Peyer's patch (tissue), 4 donors: ENCODE data around the gene OST4. TPM values are rescaled to one million over a fixed set of nuclear protein-coding genes. Genes with fewer than 3 reads are reported as not detected.

Source experiments
- DNase-seq, 3 donors: peaks; one replicate each; pipeline ENCODE4 v3.0.0-alpha.2; 2017 to 2019
- H3K27ac ChIP-seq, 4 donors: fragments of 200-600 bp; sonication (generic); one replicate each; pipeline ENCODE4 v1.5.1; 2016 to 2019
- H3K27me3 ChIP-seq, 2 donors: fragments of 200-600 bp; sonication (generic); one replicate each; pipeline ENCODE4 v1.5.1; 2019
- H3K36me3 ChIP-seq, 3 donors: fragments of 200-600 bp; sonication (generic); one replicate each; pipeline ENCODE4 v1.5.1; 2016 to 2019
- H3K4me1 ChIP-seq, 4 donors: fragments of 200-600 bp; sonication (generic); one replicate each; pipeline ENCODE4 v1.5.1; 2016 to 2019
- H3K4me3 ChIP-seq, 4 donors: fragments of 200-600 bp; sonication (generic); 1 replicate in 3 of 4; 2 replicates in 1 of 4; pipeline ENCODE4 v1.5.1; 2016 to 2019; ENCODE audit warnings: mild to moderate bottlenecking in 1 of 4
- H3K9me3 ChIP-seq, 4 donors: fragments of 200-600 bp; sonication (generic); one replicate each; pipeline ENCODE4 v1.5.1; 2016 to 2019; ENCODE audit warnings: mild to moderate bottlenecking in 1 of 4
- POLR2A ChIP-seq, 2 donors: fragments of 450-650 bp; IDR thresholded peaks; one replicate each; pipeline ENCODE4 v1.5.1; 2017; ENCODE audit warnings: antibody characterized with exemption in 2 of 2, mild to moderate bottlenecking in 2 of 2, moderate library complexity in 2 of 2
- total RNA-seq, 4 donors: library from RNA; depleted of rRNA; stranded (reverse); fragments of >200 nt; gene quantifications; one replicate each; pipeline ENCODE4 v1.1.0, GENCODE V29; 2016
- TF ChIP-seq, protein P1 (sequence below), 6 experiments: fragments of 450-650 bp in 4 of 6; fragments of 200-600 bp in 2 of 6; sonication (generic) in 1 of 6; IDR thresholded peaks; one replicate each; pipeline ENCODE4 v1.5.1; 2017 to 2019; ENCODE audit warnings: antibody characterized with exemption in 6 of 6, mild to moderate bottlenecking in 3 of 6, moderate library complexity in 1 of 6

The OST4 gene
- total RNA-seq, 4 donors from 2014 or later, result 136 to 329 (median 225) TPM

DNA sequence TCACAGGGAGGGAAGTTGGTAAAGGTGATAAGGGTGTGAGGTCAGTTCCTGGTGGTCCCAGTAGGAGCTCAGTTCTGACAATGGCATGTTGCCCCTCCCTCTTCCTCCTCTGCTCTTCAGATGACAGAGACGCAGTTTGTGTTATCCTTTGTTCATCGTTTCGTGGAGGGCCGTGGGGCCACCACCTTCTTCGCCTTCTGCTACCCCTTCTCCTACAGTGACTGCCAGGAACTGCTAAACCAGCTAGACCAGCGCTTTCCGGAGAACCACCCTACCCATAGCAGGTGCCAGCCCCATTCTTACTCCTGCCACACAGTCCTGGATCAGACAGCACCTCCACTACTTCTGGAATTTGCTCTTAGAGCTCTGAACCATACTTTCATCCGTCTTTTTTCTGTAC lies 17.7 kb downstream of the OST4 start:
- peak in 1 of 3 donors; percentile 14 for DNase-seq
- no peaks in the 10 kb centered on the region for H3K9me3 ChIP-seq

GRCh38 chr2:27053321-27053720 lies 18.1 kb downstream of the OST4 start:
- H3K9me3 ChIP-seq, result no peaks in the 10 kb centered on the region
- H3K4me1 ChIP-seq, result peaks cover 0 to 14% (median 8%) of the 10 kb centered on the region in 4 donors
- H3K27me3 ChIP-seq, result no peaks in the 10 kb centered on the region
- H3K27ac ChIP-seq, result no peak overlapping the region
- peaks cover 0 to 40% (median 0%) of the 10 kb centered on the region in 3 donors for H3K36me3 ChIP-seq
- DNase-seq, result no peak
- TF ChIP-seq, protein P1, sequence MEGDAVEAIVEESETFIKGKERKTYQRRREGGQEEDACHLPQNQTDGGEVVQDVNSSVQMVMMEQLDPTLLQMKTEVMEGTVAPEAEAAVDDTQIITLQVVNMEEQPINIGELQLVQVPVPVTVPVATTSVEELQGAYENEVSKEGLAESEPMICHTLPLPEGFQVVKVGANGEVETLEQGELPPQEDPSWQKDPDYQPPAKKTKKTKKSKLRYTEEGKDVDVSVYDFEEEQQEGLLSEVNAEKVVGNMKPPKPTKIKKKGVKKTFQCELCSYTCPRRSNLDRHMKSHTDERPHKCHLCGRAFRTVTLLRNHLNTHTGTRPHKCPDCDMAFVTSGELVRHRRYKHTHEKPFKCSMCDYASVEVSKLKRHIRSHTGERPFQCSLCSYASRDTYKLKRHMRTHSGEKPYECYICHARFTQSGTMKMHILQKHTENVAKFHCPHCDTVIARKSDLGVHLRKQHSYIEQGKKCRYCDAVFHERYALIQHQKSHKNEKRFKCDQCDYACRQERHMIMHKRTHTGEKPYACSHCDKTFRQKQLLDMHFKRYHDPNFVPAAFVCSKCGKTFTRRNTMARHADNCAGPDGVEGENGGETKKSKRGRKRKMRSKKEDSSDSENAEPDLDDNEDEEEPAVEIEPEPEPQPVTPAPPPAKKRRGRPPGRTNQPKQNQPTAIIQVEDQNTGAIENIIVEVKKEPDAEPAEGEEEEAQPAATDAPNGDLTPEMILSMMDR (IDR thresholded peaks at IDR 0.05), result no peak
- TF ChIP-seq POLR2A (IDR thresholded peaks at IDR 0.05), result no peak
- no peak overlapping the region for H3K4me3 ChIP-seq

More for the DNA sequence above, 17.7 kb downstream of the OST4 start:
- Histone ChIP-seq H3K4me3 (no peak overlapping the region), H3K4me1 (peaks cover 0 to 14% (median 8%) of the 10 kb centered on the region in 4 donors), H3K27ac (no peak overlapping the region), H3K27me3 (no peaks in the 10 kb centered on the region), H3K36me3 (peaks cover 0 to 40% (median 0%) of the 10 kb centered on the region in 3 donors)
- TF ChIP-seq, protein P1 (IDR thresholded peaks at IDR 0.05), result no peak

- Histone ChIP-seq H3K4me1 (peaks cover 0 to 14% (median 8%) of the 10 kb centered on the region in 4 donors), H3K36me3 (peaks cover 0 to 34% (median 0%) of the 10 kb centered on the region in 3 donors), H3K9me3 (no peaks in the 10 kb centered on the region), H3K27me3 (no peaks in the 10 kb centered on the region), H3K27ac (peak overlapping the region; percentile 80 to 93 (median 90)), H3K4me3 (peak overlapping the region; percentile 62 to 96 (median 92))
- no peak for TF ChIP-seq POLR2A (IDR thresholded peaks at IDR 0.05)
- TF ChIP-seq, protein P1 (IDR thresholded peaks at IDR 0.05), result no peak
- peak in 1 of 3 donors; percentile 67 for DNase-seq
Measured at GRCh38 chr2:27051902-27052645, 19.4 kb downstream of the OST4 start.

DNA sequence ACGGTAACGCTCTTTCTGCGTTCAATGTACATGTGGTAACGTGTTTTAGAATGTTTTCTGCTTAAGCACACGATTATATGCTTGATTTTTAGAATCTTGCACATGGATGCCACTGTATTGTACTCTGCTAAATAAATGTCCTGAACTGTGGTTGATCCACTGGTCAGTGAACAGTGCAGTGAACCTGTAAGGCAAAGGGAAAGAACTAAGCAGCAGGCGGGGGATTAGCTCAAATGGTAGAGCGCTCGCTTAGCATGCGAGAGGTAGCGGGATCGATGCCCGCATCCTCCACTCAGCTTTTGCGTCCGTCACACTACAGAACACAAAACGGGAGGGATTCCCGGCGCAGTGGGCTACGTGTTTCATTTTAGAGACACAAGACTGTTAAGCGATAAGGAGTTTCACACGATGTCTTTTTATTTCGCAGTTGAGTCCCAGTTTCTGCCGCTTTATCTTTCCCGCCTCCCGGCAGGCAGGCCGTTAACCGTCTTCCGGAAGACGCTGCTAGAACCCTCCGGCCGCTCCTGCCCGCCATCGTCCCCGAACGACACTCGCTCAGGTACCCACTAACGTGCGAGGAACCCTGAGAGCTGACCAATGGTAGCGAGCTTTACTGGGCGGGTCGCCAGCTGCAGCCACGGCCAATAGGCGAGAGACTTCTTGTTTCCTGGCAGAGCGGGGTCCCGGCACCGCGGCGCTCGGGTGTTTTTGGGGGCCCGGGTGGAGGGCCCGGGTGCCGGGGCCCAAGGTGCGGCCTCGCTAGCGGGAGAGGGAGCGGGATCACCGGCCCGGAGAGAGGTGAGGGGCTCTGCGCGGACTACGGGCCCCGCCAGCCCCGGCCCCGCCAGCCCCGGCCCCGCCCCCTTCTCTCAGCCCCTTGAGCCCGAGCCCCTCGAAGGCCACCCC lies 20.2 kb downstream of the OST4 start, which contains the start of gene AGBL5:
AGBL5 (plus strand) TSS at position 673 of the 906 bp plus-strand sequence. CDS start 1,291 bp downstream, outside the sequence.
- H3K27ac ChIP-seq, result peak within 1 kb of the TSS; percentile 80 to 93 (median 90)
- peak; percentile 95 to 98 (median 96) for DNase-seq
- H3K4me1 ChIP-seq, result peaks cover 0 to 14% (median 8%) of the 10 kb centered on the region in 4 donors
- no peaks in the 10 kb centered on the region for H3K9me3 ChIP-seq
- peak within 1 kb of the TSS; percentile 62 to 96 (median 92) for H3K4me3 ChIP-seq
- H3K36me3 ChIP-seq, result peaks cover 0 to 27% (median 0%) of the 10 kb centered on the region in 3 donors
- TF ChIP-seq POLR2A (IDR thresholded peaks at IDR 0.05), result peak in 1 of 2 donors; percentile 71
- TF ChIP-seq, protein P1 (IDR thresholded peaks at IDR 0.05), result peak in 2 of 6 experiments; percentile 5 to 6
- no peaks in the 10 kb centered on the region for H3K27me3 ChIP-seq

DNA sequence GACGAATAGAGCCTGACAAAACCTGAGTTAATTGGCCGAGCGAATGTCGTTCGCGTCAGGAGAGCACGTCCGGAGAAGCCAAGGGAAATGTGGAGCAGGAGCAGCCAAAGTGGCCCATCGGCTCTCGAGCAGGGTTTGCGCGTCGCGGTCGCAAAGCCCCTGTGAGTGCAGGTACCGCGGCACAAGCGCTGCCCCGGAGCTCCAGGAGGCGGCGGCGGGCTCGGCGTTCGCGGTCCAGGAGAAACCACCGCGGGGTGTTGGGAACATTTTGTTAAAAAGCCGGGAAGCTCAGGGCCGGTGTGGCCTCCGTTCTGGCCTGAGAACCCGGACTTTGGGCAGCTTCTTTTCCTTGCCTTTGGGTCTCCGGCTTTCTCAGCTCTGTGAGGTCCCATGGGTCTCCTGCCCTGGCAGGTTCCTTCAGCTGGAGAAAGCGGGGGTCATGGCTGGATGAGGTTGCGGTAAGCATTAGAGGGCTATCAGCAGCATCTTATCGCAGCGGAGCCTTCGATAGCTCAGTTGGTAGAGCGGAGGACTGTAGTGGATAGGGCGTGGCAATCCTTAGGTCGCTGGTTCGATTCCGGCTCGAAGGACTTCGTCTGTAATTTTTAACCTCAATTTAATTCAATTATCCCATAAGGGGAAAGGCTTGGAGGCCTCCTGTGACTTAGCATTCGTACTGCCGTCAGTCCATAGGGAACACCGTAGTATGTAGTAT lies 21.0 kb downstream of the OST4 start:
- Histone ChIP-seq H3K27me3 (no peaks in the 10 kb centered on the region), H3K9me3 (no peaks in the 10 kb centered on the region), H3K4me1 (peaks cover 0 to 14% (median 8%) of the 10 kb centered on the region in 4 donors), H3K27ac (peak overlapping the region; percentile 80 to 93 (median 90)), H3K4me3 (peak overlapping the region; percentile 62 to 96 (median 92)), H3K36me3 (peaks cover 0 to 19% (median 0%) of the 10 kb centered on the region in 3 donors)
- peak; percentile 89 to 97 (median 96) for DNase-seq
- TF ChIP-seq, protein P1 (IDR thresholded peaks at IDR 0.05), result peak in 4 of 6 experiments; percentile 23 to 55 (median 52)
- TF ChIP-seq POLR2A (IDR thresholded peaks at IDR 0.05), result peak in 1 of 2 donors; percentile 18
